Parathyroid adenoma (tissue), 2 donors: ENCODE measurements around the gene NGB.

Source experiments
- H2AFZ ChIP-seq: fragments of 300-600 bp; sonication (generic); one replicate; pipeline ENCODE4 v1.7.0; 2017; ENCODE audit warnings: antibody characterized with exemption, mild to moderate bottlenecking
- H3K27ac ChIP-seq: fragments of 300-600 bp; sonication (generic); one replicate; pipeline ENCODE4 v1.7.0; 2017
- H3K27me3 ChIP-seq: fragments of 300-600 bp; sonication (generic); one replicate; pipeline ENCODE4 v1.7.0; 2017; ENCODE audit warnings: low read length; ENCODE audit not compliant: control insufficient read depth, insufficient read depth
- H3K36me3 ChIP-seq: fragments of 300-600 bp; sonication (generic); one replicate; pipeline ENCODE4 v1.7.0; 2017; ENCODE audit warnings: low read length; ENCODE audit not compliant: control insufficient read depth, insufficient read depth
- H3K4me1 ChIP-seq: fragments of 300-600 bp; sonication (generic); one replicate; pipeline ENCODE4 v1.7.0; 2017; ENCODE audit warnings: control low read depth
- H3K4me2 ChIP-seq: fragments of 300-600 bp; sonication (generic); one replicate; pipeline ENCODE4 v1.7.0; 2017; ENCODE audit warnings: low read length
- H3K4me3 ChIP-seq: fragments of 300-600 bp; sonication (generic); one replicate; pipeline ENCODE4 v1.7.0; 2017; ENCODE audit warnings: low read depth, low read length
- H3K79me2 ChIP-seq: fragments of 300-600 bp; sonication (generic); one replicate; pipeline ENCODE4 v1.7.0; 2017; ENCODE audit warnings: control low read depth
- H3K9ac ChIP-seq: fragments of 300-600 bp; sonication (generic); one replicate; pipeline ENCODE4 v1.7.0; 2017; ENCODE audit warnings: mild to moderate bottlenecking
- H3K9me3 ChIP-seq: fragments of 300-600 bp; sonication (generic); one replicate; pipeline ENCODE4 v1.7.0; 2017; ENCODE audit warnings: low read length; ENCODE audit not compliant: control insufficient read depth
- TF ChIP-seq, protein P1 (sequence below): fragments of 300-600 bp; sonication (generic); IDR thresholded peaks from one replicate; pipeline ENCODE4 v1.7.0; 2017; ENCODE audit warnings: antibody characterized with exemption, mild to moderate bottlenecking
- donor health status: primary hyperparathyroidism.

The NGB gene

DNA sequence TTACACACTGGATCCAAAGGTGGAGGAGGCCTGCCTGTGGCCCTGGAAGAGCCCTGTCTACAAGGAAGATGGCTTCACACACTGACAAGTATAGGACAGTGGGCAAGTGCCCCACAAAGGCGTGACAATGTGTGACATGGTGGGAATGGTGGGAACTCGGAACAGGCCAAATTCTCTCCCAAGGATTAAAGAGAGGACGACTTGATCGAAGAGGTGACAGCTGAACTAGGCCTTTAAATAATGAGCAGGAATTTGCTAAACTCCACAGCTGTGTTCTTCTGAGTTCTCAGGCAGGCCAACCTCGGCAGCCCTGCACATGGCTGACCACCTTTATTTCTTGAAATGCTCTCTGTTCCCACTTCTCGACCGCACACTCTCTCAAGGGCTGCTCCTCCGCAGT lies 25.9 kb upstream of the NGB start:
- Histone ChIP-seq H3K4me2 (no peak overlapping the region), H3K4me1 (no peaks in the 10 kb centered on the region), H3K4me3 (no peak overlapping the region), H2AFZ (no peak overlapping the region), H3K9me3 (no peaks in the 10 kb centered on the region), H3K9ac (no peak overlapping the region), H3K27me3 (no peaks in the 10 kb centered on the region), H3K27ac (no peak overlapping the region), H3K36me3 (no peaks in the 10 kb centered on the region), H3K79me2 (peaks cover 5% of the 10 kb centered on the region)
- TF ChIP-seq, protein P1, sequence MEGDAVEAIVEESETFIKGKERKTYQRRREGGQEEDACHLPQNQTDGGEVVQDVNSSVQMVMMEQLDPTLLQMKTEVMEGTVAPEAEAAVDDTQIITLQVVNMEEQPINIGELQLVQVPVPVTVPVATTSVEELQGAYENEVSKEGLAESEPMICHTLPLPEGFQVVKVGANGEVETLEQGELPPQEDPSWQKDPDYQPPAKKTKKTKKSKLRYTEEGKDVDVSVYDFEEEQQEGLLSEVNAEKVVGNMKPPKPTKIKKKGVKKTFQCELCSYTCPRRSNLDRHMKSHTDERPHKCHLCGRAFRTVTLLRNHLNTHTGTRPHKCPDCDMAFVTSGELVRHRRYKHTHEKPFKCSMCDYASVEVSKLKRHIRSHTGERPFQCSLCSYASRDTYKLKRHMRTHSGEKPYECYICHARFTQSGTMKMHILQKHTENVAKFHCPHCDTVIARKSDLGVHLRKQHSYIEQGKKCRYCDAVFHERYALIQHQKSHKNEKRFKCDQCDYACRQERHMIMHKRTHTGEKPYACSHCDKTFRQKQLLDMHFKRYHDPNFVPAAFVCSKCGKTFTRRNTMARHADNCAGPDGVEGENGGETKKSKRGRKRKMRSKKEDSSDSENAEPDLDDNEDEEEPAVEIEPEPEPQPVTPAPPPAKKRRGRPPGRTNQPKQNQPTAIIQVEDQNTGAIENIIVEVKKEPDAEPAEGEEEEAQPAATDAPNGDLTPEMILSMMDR = no peak

DNA sequence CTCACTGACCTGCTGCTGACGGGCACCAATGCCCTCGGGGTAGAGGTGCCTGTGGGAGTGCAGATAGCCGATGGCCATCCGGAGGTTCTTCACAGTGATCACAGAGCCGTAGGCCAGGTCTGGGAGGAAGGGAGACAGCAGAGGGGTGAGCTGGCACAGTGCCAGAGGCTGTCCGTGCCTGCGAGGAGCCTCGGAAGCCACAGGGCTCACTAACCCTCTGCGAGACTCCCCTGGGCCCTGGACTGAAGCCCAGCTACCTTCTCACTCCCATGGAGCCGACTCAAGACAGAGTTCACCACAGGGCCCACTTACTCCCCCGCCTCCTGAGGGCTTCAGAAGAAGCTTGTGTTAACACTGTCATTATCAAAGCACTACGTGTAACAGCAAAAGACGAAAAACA lies 25.1 kb upstream of the NGB start:
- Histone ChIP-seq H3K9ac (no peak overlapping the region), H3K36me3 (no peaks in the 10 kb centered on the region), H3K4me2 (no peak overlapping the region), H2AFZ (no peak overlapping the region), H3K79me2 (peaks cover 2% of the 10 kb centered on the region), H3K9me3 (no peaks in the 10 kb centered on the region), H3K4me3 (no peak overlapping the region), H3K27ac (no peak overlapping the region), H3K27me3 (no peaks in the 10 kb centered on the region), H3K4me1 (no peaks in the 10 kb centered on the region)
- TF ChIP-seq, protein P1 = no peak

DNA sequence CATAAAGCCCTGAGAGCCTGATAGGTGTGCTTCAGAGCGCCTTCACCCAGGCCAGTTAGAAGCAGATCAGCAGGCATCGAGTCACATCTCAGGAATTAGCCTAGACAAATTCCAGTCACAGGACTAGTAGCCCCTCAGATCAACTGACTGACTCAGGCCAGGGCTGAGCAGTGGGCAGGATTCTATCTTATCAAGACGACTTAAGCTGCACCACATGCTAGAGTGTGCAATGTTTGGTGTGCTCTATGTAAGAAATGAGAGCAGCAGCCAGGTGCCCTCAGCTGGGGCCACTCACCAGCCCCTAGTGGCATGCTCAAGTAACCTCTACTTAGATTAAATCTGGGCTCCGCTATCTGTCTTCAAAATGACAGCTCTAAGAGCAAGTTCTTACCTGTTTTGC lies 19.7 kb upstream of the NGB start:
- H3K36me3 ChIP-seq = no peaks in the 10 kb centered on the region
- TF ChIP-seq, protein P1 = no peak
- H3K4me2 ChIP-seq = no peak overlapping the region
- H3K4me3 ChIP-seq = no peak overlapping the region
- H3K9ac ChIP-seq = no peak overlapping the region
- H3K4me1 ChIP-seq = no peaks in the 10 kb centered on the region
- no peak overlapping the region for H3K27ac ChIP-seq
- no peaks in the 10 kb centered on the region for H3K9me3 ChIP-seq
- H3K79me2 ChIP-seq = no peaks in the 10 kb centered on the region
- H2AFZ ChIP-seq = no peak overlapping the region
- no peaks in the 10 kb centered on the region for H3K27me3 ChIP-seq

DNA sequence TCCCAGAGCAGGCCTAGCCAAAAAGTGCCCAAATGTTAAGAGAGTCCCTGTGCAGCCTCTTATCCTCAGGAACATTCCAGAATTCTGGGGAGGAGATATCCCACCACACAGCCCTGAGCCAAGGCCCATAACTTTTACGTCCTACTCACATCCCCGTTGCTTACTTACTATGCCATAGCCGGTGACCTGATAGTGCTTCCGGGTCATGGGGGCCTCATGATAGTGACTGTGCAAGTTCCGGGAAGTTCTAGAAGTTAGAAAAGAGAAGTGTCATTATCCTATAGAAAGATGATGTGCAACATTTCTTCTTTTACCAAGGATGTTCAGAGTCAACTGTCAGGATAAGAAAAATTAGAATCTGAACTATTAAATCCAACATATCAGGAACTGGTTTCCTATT lies 15.6 kb upstream of the NGB start:
- H3K27ac ChIP-seq = no peak overlapping the region
- H3K9ac ChIP-seq = no peak overlapping the region
- TF ChIP-seq, protein P1 = no peak
- H3K79me2 ChIP-seq = no peaks in the 10 kb centered on the region
- no peak overlapping the region for H3K4me3 ChIP-seq
- H3K36me3 ChIP-seq = no peaks in the 10 kb centered on the region
- no peak overlapping the region for H3K4me2 ChIP-seq
- no peak overlapping the region for H2AFZ ChIP-seq
- H3K9me3 ChIP-seq = no peaks in the 10 kb centered on the region
- H3K4me1 ChIP-seq = no peaks in the 10 kb centered on the region
- no peaks in the 10 kb centered on the region for H3K27me3 ChIP-seq

DNA sequence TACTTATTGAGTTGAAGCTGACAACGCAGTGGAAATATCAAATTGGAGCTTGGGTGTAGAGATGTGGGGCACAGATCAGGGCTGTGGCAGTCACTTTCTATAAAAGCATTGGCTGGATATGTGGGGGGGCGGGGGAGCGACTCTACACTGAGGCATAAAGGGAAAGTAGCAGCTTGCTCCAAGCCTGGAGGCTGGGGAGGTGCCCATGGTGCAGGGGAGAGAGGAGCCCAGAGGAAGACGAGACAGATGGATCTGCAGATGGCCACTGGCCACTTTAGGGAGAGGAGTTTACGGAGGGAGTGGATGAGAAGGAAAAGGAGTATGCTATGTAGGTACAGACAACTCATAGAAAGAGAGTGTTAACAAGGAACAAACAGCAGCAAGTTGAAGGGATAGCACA lies 13.5 kb upstream of the NGB start:
- no peak overlapping the region for H3K4me3 ChIP-seq
- H3K9me3 ChIP-seq = no peaks in the 10 kb centered on the region
- no peak overlapping the region for H2AFZ ChIP-seq
- H3K27me3 ChIP-seq = no peaks in the 10 kb centered on the region
- no peak overlapping the region for H3K27ac ChIP-seq
- H3K79me2 ChIP-seq = no peaks in the 10 kb centered on the region
- no peak overlapping the region for H3K9ac ChIP-seq
- no peak overlapping the region for H3K4me2 ChIP-seq
- TF ChIP-seq, protein P1 = no peak
- H3K36me3 ChIP-seq = no peaks in the 10 kb centered on the region
- H3K4me1 ChIP-seq = no peaks in the 10 kb centered on the region
